ENCODE measurements around the gene TPM1. TPM values are rescaled to one million over a fixed set of nuclear protein-coding genes. Genes with fewer than 3 reads are reported as not detected.

The TPM1 gene
- total RNA-seq, 1 donor from 2014 or later, result 229 TPM

- no peak for ATAC-seq
- H3K27me3 ChIP-seq, result peaks cover 35% of the 10 kb centered on the region
- intact Hi-C loops (cut with DNase I), result no loop called here
These were observed 1.1 kb upstream of the TPM1 start for GRCh38 chr15:63041402-63041973.

DNA sequence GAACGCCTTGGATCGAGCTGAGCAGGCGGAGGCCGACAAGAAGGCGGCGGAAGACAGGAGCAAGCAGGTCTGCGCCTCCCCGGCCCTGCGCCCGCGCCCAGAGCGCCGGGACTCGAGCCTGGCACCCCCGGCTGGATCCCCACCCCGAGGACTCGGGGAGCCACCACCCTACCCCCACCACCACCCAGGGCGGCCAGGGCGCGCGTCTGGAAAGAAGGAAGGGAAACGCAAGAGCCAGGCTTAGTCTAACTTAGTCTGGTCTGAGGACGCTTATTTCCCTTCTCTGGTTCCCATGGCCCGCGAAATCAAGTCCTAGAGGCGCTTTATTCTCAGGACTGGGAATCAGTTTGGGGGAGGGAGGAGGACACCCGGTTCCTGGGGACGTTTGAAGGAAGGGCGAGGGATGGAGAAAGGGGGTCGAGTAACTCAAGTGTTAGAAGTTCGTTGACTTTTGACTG lies 359 bp downstream of the TPM1 start:
- Histone ChIP-seq H3K4me1 (peaks cover 17% of the 10 kb centered on the region), H3K4me3 (peak overlapping the region; percentile 63), H3K36me3 (peaks cover 3% of the 10 kb centered on the region), H3K9me3 (no peaks in the 10 kb centered on the region), H3K27me3 (peaks cover 35% of the 10 kb centered on the region), H3K27ac (peak overlapping the region; percentile 78)
- peak; percentile 71 for DNase-seq
- intact Hi-C loops (cut with DNase I), result no loop called here
- ATAC-seq, result peak; percentile 3
- TF ChIP-seq CTCF (IDR thresholded peaks at IDR 0.05), result no peak

More at GRCh38 chr15:63041402-63041973, 1.1 kb upstream of the TPM1 start:
- Histone ChIP-seq H3K27ac (peak overlapping the region; percentile 65), H3K4me3 (peak overlapping the region; percentile 63), H3K36me3 (peaks cover 3% of the 10 kb centered on the region), H3K9me3 (no peaks in the 10 kb centered on the region), H3K4me1 (peaks cover 9% of the 10 kb centered on the region)
- no peak for DNase-seq
- TF ChIP-seq CTCF (IDR thresholded peaks at IDR 0.05), result no peak

- Histone ChIP-seq H3K9me3 (no peaks in the 10 kb centered on the region), H3K4me3 (peak overlapping the region; percentile 63), H3K36me3 (peaks cover 3% of the 10 kb centered on the region), H3K4me1 (peaks cover 17% of the 10 kb centered on the region), H3K27me3 (peaks cover 35% of the 10 kb centered on the region), H3K27ac (peak overlapping the region; percentile 78)
- intact Hi-C loops (cut with DNase I), result no loop called here
- no peak for ATAC-seq
- no peak for TF ChIP-seq CTCF (IDR thresholded peaks at IDR 0.05)
- DNase-seq, result peak; percentile 76
These were observed 959 bp downstream of the TPM1 start for GRCh38 chr15:63043335-63044076.

GRCh38 chr15:63044077-63044644 lies 1.6 kb downstream of the TPM1 start:
- Histone ChIP-seq H3K27ac (peak overlapping the region; percentile 78), H3K4me3 (peak overlapping the region; percentile 63), H3K9me3 (no peaks in the 10 kb centered on the region), H3K4me1 (peaks cover 17% of the 10 kb centered on the region), H3K27me3 (peaks cover 35% of the 10 kb centered on the region), H3K36me3 (peaks cover 3% of the 10 kb centered on the region)
- ATAC-seq (no peak), DNase-seq (no peak)
- TF ChIP-seq CTCF (IDR thresholded peaks at IDR 0.05), result no peak
- intact Hi-C loops (cut with DNase I), result no loop called here

GRCh38 chr15:63044645-63045464 lies 2.3 kb downstream of the TPM1 start:
- Histone ChIP-seq H3K4me3 (peak overlapping the region; percentile 63), H3K4me1 (peaks cover 24% of the 10 kb centered on the region), H3K27ac (no peak overlapping the region), H3K27me3 (peaks cover 35% of the 10 kb centered on the region), H3K36me3 (peaks cover 3% of the 10 kb centered on the region), H3K9me3 (no peaks in the 10 kb centered on the region)
- ATAC-seq, result no peak
- intact Hi-C loops (cut with DNase I), result loop anchor here (5.0 kb wide), 1 partner anchor 47 kb away; no protein-coding TSS in a partner anchor
- no peak for DNase-seq
- no peak for TF ChIP-seq CTCF (IDR thresholded peaks at IDR 0.05)

Data from upper lobe of right lung (tissue), 1 donor.